Suprapubic skin (tissue), 4 donors: Measurements from ENCODE around the gene COL28A1. TPM values are rescaled to one million over a fixed set of nuclear protein-coding genes. Genes with fewer than 3 reads are reported as not detected.

ENCODE experiments used
- DNase-seq, 2 donors: peaks; one replicate each; pipeline ENCODE4 v3.0.0-alpha.2; 2019; ENCODE audit warnings: low spot score in 2 of 2
- H3K27ac ChIP-seq: fragments of 200-600 bp; sonication (generic); one replicate; pipeline ENCODE4 v1.5.1; 2019
- H3K27me3 ChIP-seq: fragments of 200-600 bp; sonication (generic); one replicate; pipeline ENCODE4 v1.5.1; 2019
- H3K36me3 ChIP-seq: fragments of 200-600 bp; sonication (generic); one replicate; pipeline ENCODE4 v1.5.1; 2019
- H3K4me1 ChIP-seq: fragments of 200-600 bp; sonication (generic); one replicate; pipeline ENCODE4 v1.5.1; 2019
- H3K4me3 ChIP-seq: fragments of 200-600 bp; sonication (generic); one replicate; pipeline ENCODE4 v1.5.1; 2019; ENCODE audit warnings: mild to moderate bottlenecking
- H3K9me3 ChIP-seq: fragments of 200-600 bp; sonication (generic); one replicate; pipeline ENCODE4 v1.5.1; 2019
- CTCF ChIP-seq, 2 donors: fragments of 200-600 bp in 1 of 2; fragments of 450-650 bp in 1 of 2; sonication (generic) in 1 of 2; IDR thresholded peaks; one replicate each; pipeline ENCODE4 v1.5.1; 2016 to 2019; ENCODE audit warnings: antibody characterized with exemption in 2 of 2, mild to moderate bottlenecking in 1 of 2, moderate library complexity in 1 of 2
- EP300 ChIP-seq: sonication (generic); formaldehyde crosslinking; IDR thresholded peaks from one replicate; pipeline ENCODE4 v1.6.1; 2017; ENCODE audit warnings: antibody characterized with exemption
- POLR2A ChIP-seq, 2 donors: fragments of 450-650 bp; IDR thresholded peaks; one replicate each; pipeline ENCODE4 v1.6.1; 2017; ENCODE audit warnings: antibody characterized with exemption in 2 of 2, mild to moderate bottlenecking in 2 of 2, moderate library complexity in 2 of 2
- POLR2AphosphoS5 ChIP-seq, 3 donors: sonication (generic); formaldehyde crosslinking; IDR thresholded peaks; one replicate each; pipeline ENCODE4 v1.6.1; 2017; ENCODE audit warnings: antibody characterized with exemption in 3 of 3
- WGBS: methylation state at CpG from one replicate; pipeline ENCODE4 v1.1.5; 2018; 5-methylcytosine and 5-hydroxymethylcytosine counted together
- total RNA-seq, 4 donors: library from RNA; depleted of rRNA; stranded (reverse); fragments of >200 nt; gene quantifications; one replicate each; pipeline ENCODE4 v1.1.0, GENCODE V29; 2016

Gene COL28A1
- total RNA-seq, 4 donors from 2014 or later: 0.85 to 2.9 (median 2.0) TPM

DNA sequence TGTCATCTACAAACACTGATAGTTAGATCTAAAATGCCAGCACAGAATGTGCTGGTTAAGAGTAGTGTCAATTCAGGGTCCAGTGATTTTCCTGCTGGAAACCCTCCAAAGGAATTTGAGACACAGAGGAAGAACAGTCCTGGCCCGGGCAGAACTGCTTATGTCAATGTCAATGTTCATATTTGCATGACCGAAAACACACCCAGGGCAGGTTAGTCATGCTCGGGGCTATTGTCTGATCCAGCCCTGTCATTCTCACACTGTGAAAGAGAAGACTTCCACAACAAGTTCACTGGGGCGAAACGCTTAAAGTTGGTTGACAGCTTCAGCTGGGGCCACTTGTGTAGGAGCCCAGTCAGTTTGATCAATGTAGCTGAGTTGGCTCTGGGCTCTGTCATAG is 214.0 kb downstream of the COL28A1 start:
- no peak overlapping the region for H3K4me3 ChIP-seq
- H3K9me3 ChIP-seq: no peaks in the 10 kb centered on the region
- TF ChIP-seq POLR2AphosphoS5 (IDR thresholded peaks at IDR 0.05) (no peak), CTCF (IDR thresholded peaks at IDR 0.05) (no peak), POLR2A (IDR thresholded peaks at IDR 0.05) (no peak), EP300 (no peak)
- H3K27me3 ChIP-seq: no peaks in the 10 kb centered on the region
- WGBS: 26% methylated on average over 5 of the region's 5 CpGs
- no peak overlapping the region for H3K27ac ChIP-seq
- no peaks in the 10 kb centered on the region for H3K36me3 ChIP-seq
- peaks cover 4% of the 10 kb centered on the region for H3K4me1 ChIP-seq
- DNase-seq: no peak

GRCh38 chr7:7318601-7319000 is 217.1 kb downstream of the COL28A1 start:
- Histone ChIP-seq H3K4me1 (peaks cover 4% of the 10 kb centered on the region), H3K9me3 (no peaks in the 10 kb centered on the region), H3K27me3 (no peaks in the 10 kb centered on the region), H3K36me3 (no peaks in the 10 kb centered on the region), H3K27ac (no peak overlapping the region), H3K4me3 (no peak overlapping the region)
- TF ChIP-seq EP300 (no peak), CTCF (IDR thresholded peaks at IDR 0.05) (no peak), POLR2A (IDR thresholded peaks at IDR 0.05) (no peak), POLR2AphosphoS5 (IDR thresholded peaks at IDR 0.05) (no peak)
- 94% methylated on average over 1 of the region's 1 CpG for WGBS
- DNase-seq: no peak

GRCh38 chr7:7317850-7318249 is 217.8 kb downstream of the COL28A1 start:
- TF ChIP-seq POLR2A (IDR thresholded peaks at IDR 0.05) (no peak), EP300 (no peak), CTCF (IDR thresholded peaks at IDR 0.05) (no peak), POLR2AphosphoS5 (IDR thresholded peaks at IDR 0.05) (no peak)
- DNase-seq: no peak
- H3K4me1 ChIP-seq: peaks cover 4% of the 10 kb centered on the region
- no peaks in the 10 kb centered on the region for H3K27me3 ChIP-seq
- H3K27ac ChIP-seq: no peak overlapping the region
- 90% methylated on average over 4 of the region's 4 CpGs for WGBS
- no peak overlapping the region for H3K4me3 ChIP-seq
- H3K9me3 ChIP-seq: no peaks in the 10 kb centered on the region
- no peaks in the 10 kb centered on the region for H3K36me3 ChIP-seq

GRCh38 chr7:7315851-7316250 is 219.8 kb downstream of the COL28A1 start:
- TF ChIP-seq CTCF (IDR thresholded peaks at IDR 0.05) (no peak), POLR2AphosphoS5 (IDR thresholded peaks at IDR 0.05) (no peak), EP300 (no peak), POLR2A (IDR thresholded peaks at IDR 0.05) (no peak)
- no peaks in the 10 kb centered on the region for H3K9me3 ChIP-seq

GRCh38 chr7:7312323-7312722 is 223.3 kb downstream of the COL28A1 start:
- Histone ChIP-seq H3K4me3 (no peak overlapping the region), H3K4me1 (no peaks in the 10 kb centered on the region), H3K9me3 (no peaks in the 10 kb centered on the region), H3K27ac (no peak overlapping the region), H3K36me3 (no peaks in the 10 kb centered on the region), H3K27me3 (no peaks in the 10 kb centered on the region)
- 83% methylated on average over 2 of the region's 2 CpGs for WGBS
- TF ChIP-seq EP300 (no peak), CTCF (IDR thresholded peaks at IDR 0.05) (no peak), POLR2A (IDR thresholded peaks at IDR 0.05) (no peak), POLR2AphosphoS5 (IDR thresholded peaks at IDR 0.05) (no peak)
- no peak for DNase-seq

More at GRCh38 chr7:7315851-7316250, 219.8 kb downstream of the COL28A1 start:
- no peak overlapping the region for H3K27ac ChIP-seq
- H3K27me3 ChIP-seq: no peaks in the 10 kb centered on the region
- no peaks in the 10 kb centered on the region for H3K36me3 ChIP-seq
- no peak overlapping the region for H3K4me3 ChIP-seq
- no peaks in the 10 kb centered on the region for H3K4me1 ChIP-seq
- no peak for DNase-seq
- 74% methylated on average over 3 of the region's 3 CpGs for WGBS
